Gastroesophageal sphincter (tissue), 3 donors: ENCODE results near the gene ALB.

ENCODE experiments used
- CTCF ChIP-seq, 4 experiments: fragments of 200-600 bp in 2 of 4; fragments of 450-650 bp in 2 of 4; sonication (generic) in 1 of 4; IDR thresholded peaks; one replicate each; pipeline ENCODE4 v1.5.1; 2017 to 2019; ENCODE audit warnings: antibody characterized with exemption in 4 of 4, mild to moderate bottlenecking in 2 of 4, moderate library complexity in 2 of 4
- POLR2A ChIP-seq, 2 donors: fragments of 450-650 bp; IDR thresholded peaks; one replicate each; pipeline ENCODE4 v1.6.1; 2017; ENCODE audit warnings: antibody characterized with exemption in 2 of 2, mild to moderate bottlenecking in 2 of 2, moderate library complexity in 1 of 2
- POLR2AphosphoS5 ChIP-seq: sonication (generic); formaldehyde crosslinking; IDR thresholded peaks from one replicate; pipeline ENCODE4 v1.6.1; 2017; ENCODE audit warnings: antibody characterized with exemption

- no peak for TF ChIP-seq CTCF (IDR thresholded peaks at IDR 0.05)
- no peak for TF ChIP-seq POLR2A (IDR thresholded peaks at IDR 0.05)
- no peak for TF ChIP-seq POLR2AphosphoS5
Measured at GRCh38 chr4:73381214-73381613, 22.9 kb upstream of the ALB start.
